Keratinocyte (primary cell): ENCODE data around the gene RNF151. TPM values are rescaled to one million over a fixed set of nuclear protein-coding genes. Genes with fewer than 3 reads are reported as not detected.

Experiments used
- DNase-seq: peaks from one replicate; pipeline ENCODE4 v3.0.0-alpha.2; 2011; ENCODE audit warnings: low read depth, missing footprints, low spot score
- FAIRE-seq: peaks from 2 replicates; lab custom pipeline; 2011; peaks lifted over from hg19 to GRCh38; lab: Jason Lieb, UNC
- H2AFZ ChIP-seq: 2 replicates; pipeline ENCODE4 v1.6.0; 2012; ENCODE audit warnings: low read length, control low read depth, inconsistent platforms; ENCODE audit not compliant: control insufficient read depth
- H3K27ac ChIP-seq: 2 replicates; pipeline ENCODE4 v1.5.1; 2011; ENCODE audit warnings: low read length; ENCODE audit not compliant: control insufficient read depth, insufficient read depth
- H3K27me3 ChIP-seq: 3 replicates; pipeline ENCODE4 v1.6.0; 2011; ENCODE audit warnings: low read length; ENCODE audit not compliant: control insufficient read depth, insufficient read depth; ENCODE audit errors: extremely low read depth
- H3K36me3 ChIP-seq, 2 experiments: 2 replicates in 1 of 2; 3 replicates in 1 of 2; pipeline ENCODE4 v1.5.1; 2011; ENCODE audit warnings: low read length in 2 of 2, mild to moderate bottlenecking in 1 of 2; ENCODE audit not compliant: control insufficient read depth in 2 of 2, insufficient read depth in 2 of 2; ENCODE audit errors: extremely low read depth in 1 of 2
- H3K4me1 ChIP-seq: 3 replicates; pipeline ENCODE4 v1.5.1; 2011; ENCODE audit warnings: low read length; ENCODE audit not compliant: control insufficient read depth, insufficient read depth; ENCODE audit errors: extremely low read depth
- H3K4me2 ChIP-seq: 3 replicates; pipeline ENCODE4 v1.6.0; 2011; ENCODE audit warnings: low read depth, low read length; ENCODE audit not compliant: control insufficient read depth, insufficient read depth; ENCODE audit errors: extremely low read depth
- H3K4me3 ChIP-seq, 3 experiments: fragments of 200-600 bp in 1 of 3; sonication (generic) in 1 of 3; 2 replicates in 2 of 3; 3 replicates in 1 of 3; pipeline ENCODE4 v1.5.1; 2011 to 2016; ENCODE audit warnings: low read length in 3 of 3, mild to moderate bottlenecking in 3 of 3, control low read depth in 2 of 3, inconsistent platforms in 1 of 3, low read depth in 1 of 3, mixed read lengths in 1 of 3, mixed run types in 1 of 3, moderate library complexity in 1 of 3; ENCODE audit not compliant: control insufficient read depth in 2 of 3, insufficient read depth in 2 of 3; ENCODE audit errors: extremely low read depth in 1 of 3
- H3K79me2 ChIP-seq: 2 replicates; pipeline ENCODE4 v1.6.0; 2012; ENCODE audit warnings: low read length; ENCODE audit not compliant: control insufficient read depth, insufficient read depth
- H3K9ac ChIP-seq: 3 replicates; pipeline ENCODE4 v1.6.0; 2011; ENCODE audit warnings: low read length; ENCODE audit not compliant: control insufficient read depth, insufficient read depth; ENCODE audit errors: extremely low read depth
- H3K9me1 ChIP-seq: 3 replicates; pipeline ENCODE4 v1.6.0; 2011; ENCODE audit warnings: low read length; ENCODE audit not compliant: control insufficient read depth, insufficient read depth; ENCODE audit errors: extremely low read depth
- H3K9me3 ChIP-seq: 2 replicates; pipeline ENCODE4 v1.5.1; 2012; ENCODE audit warnings: low read depth, low read length; ENCODE audit not compliant: control insufficient read depth
- H4K20me1 ChIP-seq: 3 replicates; pipeline ENCODE4 v1.6.0; 2011; ENCODE audit warnings: low read length; ENCODE audit not compliant: control insufficient read depth, insufficient read depth; ENCODE audit errors: extremely low read depth
- CTCF ChIP-seq, 3 experiments: IDR thresholded peaks in 1 of 3; conservative IDR thresholded peaks in 1 of 3; optimal IDR thresholded peaks in 1 of 3; 2 replicates in 2 of 3; 3 replicates in 1 of 3; pipeline versions ENCODE3 to v1.5.1; 2011; ENCODE audit warnings: low read length in 3 of 3, mild to moderate bottlenecking in 3 of 3, moderate library complexity in 2 of 3, control low read depth in 1 of 3, inconsistent platforms in 1 of 3; ENCODE audit not compliant: insufficient read depth in 2 of 3; ENCODE audit errors: extremely low read depth in 1 of 3
- EZH2 ChIP-seq: IDR thresholded peaks from one replicate; pipeline ENCODE4 v1.6.1; 2012; ENCODE audit warnings: inconsistent platforms, mild to moderate bottlenecking, low read length, moderate library complexity
- dilution Hi-C: fragments of 300-500 bp; cut with MboI; formaldehyde crosslinking; loops from one replicate; pipeline ENCODE4 v1.7.0; 2020; ENCODE audit warnings: low sequenced_read_pairs; ENCODE audit not compliant: extremely low pct_ligation_motif_present
- polyA plus RNA-seq, 5 experiments: library from polyadenylated mRNA; depleted of rRNA in 3 of 5; stranded (reverse) in 3 of 5; stranded (forward) in 1 of 5; unstranded in 1 of 5; fragments of >200 nt; gene quantifications; 1 replicate in 1 of 5; 2 replicates in 3 of 5; 3 replicates in 1 of 5; pipeline versions ENCODE4 v1.2.1 to v1.2.3, GENCODE V29; 2011 to 2012; ENCODE audit warnings: missing spikeins in 2 of 5, low read depth in 1 of 5, low replicate concordance in 1 of 5

Gene RNF151
- polyA plus RNA-seq, 1 donor (not counting 4 experiments of a cell fraction or from before 2014, with no cell fraction given), result not detected

- dilution Hi-C loops, result no loop called here
Observed at GRCh38 chr16:1946495-1947368, 19.9 kb upstream of the RNF151 start.

DNA sequence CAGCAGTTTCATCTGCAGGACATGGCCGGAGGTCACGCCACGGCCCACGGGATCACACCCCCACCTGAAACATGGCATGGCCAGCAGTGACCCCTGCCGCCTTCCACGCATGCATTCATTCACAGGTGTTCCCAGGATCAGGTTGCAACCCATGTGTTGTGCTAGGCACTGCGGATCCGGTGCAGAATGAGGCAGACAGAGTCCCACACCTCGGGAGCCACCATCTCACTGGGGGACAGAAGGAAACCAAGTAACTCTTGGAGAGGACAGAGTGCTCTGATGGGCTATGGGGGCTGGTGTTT, 19.3 kb upstream of the RNF151 start:
- Histone ChIP-seq H3K27ac (no peak overlapping the region), H3K9me3 (no peaks in the 10 kb centered on the region), H2AFZ (no peak overlapping the region), H3K4me3 (no peak overlapping the region), H3K27me3 (no peaks in the 10 kb centered on the region), H3K36me3 (no peaks in the 10 kb centered on the region), H3K9me1 (no peaks in the 10 kb centered on the region), H3K79me2 (no peaks in the 10 kb centered on the region), H3K4me1 (peaks cover 26% of the 10 kb centered on the region), H4K20me1 (no peaks in the 10 kb centered on the region), H3K4me2 (no peak overlapping the region), H3K9ac (no peak overlapping the region)
- no peak for FAIRE-seq
- dilution Hi-C loops, result no loop called here
- TF ChIP-seq EZH2, result no peak
- no peak for TF ChIP-seq CTCF (optimal IDR thresholded peaks at IDR 0.05 in 1 of 3, IDR thresholded peaks at IDR 0.05 in 1 of 3, conservative IDR thresholded peaks at IDR 0.05 in 1 of 3; ENCODE audit: extremely low read depth in 1 of 3, insufficient read depth in 2 of 3, low read length in 3 of 3)
- no peak for DNase-seq

More at GRCh38 chr16:1946495-1947368, 19.9 kb upstream of the RNF151 start:
- Histone ChIP-seq H3K4me1 (peaks cover 32% of the 10 kb centered on the region), H3K9ac (no peak overlapping the region), H3K79me2 (no peaks in the 10 kb centered on the region), H3K36me3 (no peaks in the 10 kb centered on the region), H3K4me2 (no peak overlapping the region), H3K4me3 (no peak overlapping the region), H3K27me3 (no peaks in the 10 kb centered on the region), H3K27ac (no peak overlapping the region), H4K20me1 (no peaks in the 10 kb centered on the region), H3K9me3 (no peaks in the 10 kb centered on the region), H2AFZ (no peak overlapping the region), H3K9me1 (no peaks in the 10 kb centered on the region)
- DNase-seq (no peak), FAIRE-seq (no peak)
- TF ChIP-seq CTCF (optimal IDR thresholded peaks at IDR 0.05 in 1 of 3, IDR thresholded peaks at IDR 0.05 in 1 of 3, conservative IDR thresholded peaks at IDR 0.05 in 1 of 3; ENCODE audit: extremely low read depth in 1 of 3, insufficient read depth in 2 of 3, low read length in 3 of 3) (no peak), EZH2 (no peak)
